CD4-positive, alpha-beta T cell (primary cell): ENCODE results near the gene SARS2. TPM values are rescaled to one million over a fixed set of nuclear protein-coding genes. Genes with fewer than 3 reads are reported as not detected.

Source experiments
- ATAC-seq: fragments of 200-7000 bp; cut with Tn5 transposase; one replicate; pipeline ENCODE4 v1.10.0; 2022; ENCODE audit warnings: mild to moderate bottlenecking; ENCODE audit not compliant: poor library complexity
- CTCF ChIA-PET: fragments of 350-600 bp; sonication (Branson Sonifier 250); formaldehyde crosslinking; loops from one replicate; lab custom pipeline; 2021; ENCODE audit warnings: antibody characterized with exemption, inconsistent platforms; lab: Charles Lee
- POLR2A ChIA-PET: fragments of 350-600 bp; sonication (Branson Sonifier 250); formaldehyde crosslinking; loops from one replicate; lab custom pipeline; 2021; ENCODE audit warnings: antibody characterized with exemption, inconsistent platforms; lab: Charles Lee
- DNase-seq, 14 experiments: peaks; one replicate each; pipeline ENCODE4 v3.0.0-alpha.2; 2013 to 2020; ENCODE audit warnings: mixed read lengths in 2 of 14
- H3K27ac ChIP-seq, 2 donors: one replicate each; pipeline versions ENCODE4 v1.5.1 to v1.7.0; 2013; ENCODE audit warnings: low read length in 2 of 2, low read depth in 1 of 2, mild to moderate bottlenecking in 1 of 2
- H3K27me3 ChIP-seq, 2 experiments: 1 replicate in 1 of 2; 2 replicates in 1 of 2; pipeline versions ENCODE4 v1.6.1 to v1.7.0; 2013; ENCODE audit warnings: low read length in 2 of 2, control low read depth in 1 of 2, mild to moderate bottlenecking in 1 of 2, moderate library complexity in 1 of 2; ENCODE audit not compliant: insufficient read depth in 2 of 2, control insufficient read depth in 1 of 2
- H3K36me3 ChIP-seq: one replicate; pipeline ENCODE4 v1.6.1; 2013; ENCODE audit warnings: low read length, control low read depth; ENCODE audit not compliant: insufficient read depth
- H3K4me1 ChIP-seq: one replicate; pipeline ENCODE4 v1.6.1; 2013; ENCODE audit warnings: low read length, control low read depth; ENCODE audit not compliant: insufficient read depth
- H3K4me3 ChIP-seq: one replicate; pipeline ENCODE4 v1.5.1; 2013; ENCODE audit warnings: mild to moderate bottlenecking, low read length, moderate library complexity
- H3K9me3 ChIP-seq, 2 experiments: 1 replicate in 1 of 2; 2 replicates in 1 of 2; pipeline versions ENCODE4 v1.6.1 to v1.7.0; 2013; ENCODE audit warnings: low read length in 2 of 2, mild to moderate bottlenecking in 2 of 2, control low read depth in 1 of 2, moderate library complexity in 1 of 2; ENCODE audit not compliant: control insufficient read depth in 1 of 2, insufficient read depth in 1 of 2
- H3K27ac Mint-ChIP-seq: one replicate; pipeline ENCODE4 v1.8.0; 2020; ENCODE audit warnings: mixed read lengths
- H3K27me3 Mint-ChIP-seq: one replicate; pipeline ENCODE4 v1.8.0; 2021; ENCODE audit warnings: mixed read lengths
- H3K36me3 Mint-ChIP-seq: one replicate; pipeline ENCODE4 v1.8.0; 2021; ENCODE audit warnings: low read depth, mixed read lengths
- H3K4me1 Mint-ChIP-seq: one replicate; pipeline ENCODE4 v1.8.0; 2021; ENCODE audit warnings: low read depth, mixed read lengths
- H3K4me3 Mint-ChIP-seq: one replicate; pipeline ENCODE4 v1.8.0; 2020; ENCODE audit warnings: mild to moderate bottlenecking, mixed read lengths
- H3K9me3 Mint-ChIP-seq: one replicate; pipeline ENCODE4 v1.8.0; 2020; ENCODE audit warnings: mixed read lengths
- CTCF ChIP-seq: fragments of 200-600 bp; IDR thresholded peaks from one replicate; pipeline ENCODE4 v1.8.0; 2022; ENCODE audit warnings: antibody characterized with exemption, mild to moderate bottlenecking
- intact Hi-C, 2 experiments: fragments of 100-400 bp; cut with DNase I in 1 of 2; cut with micrococcal nuclease in 1 of 2; formaldehyde crosslinking; loops; one replicate each; pipeline versions ENCODE4 v1.15.1 to v1.9.0; 2023 to 2025; cut with DNase I, micrococcal nuclease
- total RNA-seq, 174 experiments: library from RNA in 2 of 174; stranded (reverse) in 2 of 174; gene quantifications; one replicate each; pipeline ENCODE4 v1.2.3 and lab custom pipeline; 2021 to 2026

The SARS2 gene
- total RNA-seq, 2 experiments from 2014 or later: 18.7 to 22.8 TPM

- no peak overlapping the region for H3K27ac Mint-ChIP-seq
- no peak overlapping the region for H3K4me3 ChIP-seq
- no peak for ATAC-seq
- no peaks in the 10 kb centered on the region for H3K27me3 ChIP-seq
- CTCF ChIA-PET: no interaction called here
- H3K27ac ChIP-seq: no peak overlapping the region
- H3K4me1 ChIP-seq: peaks cover 3% of the 10 kb centered on the region
- TF ChIP-seq CTCF: no peak
- peaks cover 27% of the 10 kb centered on the region for H3K36me3 Mint-ChIP-seq
- DNase-seq: no peak
- H3K9me3 Mint-ChIP-seq: no peaks in the 10 kb centered on the region
- H3K27me3 Mint-ChIP-seq: no peaks in the 10 kb centered on the region
- H3K36me3 ChIP-seq: peaks cover 19% of the 10 kb centered on the region
- H3K4me3 Mint-ChIP-seq: no peak overlapping the region
- POLR2A ChIA-PET: no interaction called here
- intact Hi-C loops: no loop called here
- no peaks in the 10 kb centered on the region for H3K4me1 Mint-ChIP-seq
- no peaks in the 10 kb centered on the region for H3K9me3 ChIP-seq
Observed at GRCh38 chr19:38921420-38922274, 8.9 kb downstream of the SARS2 start.

- Mint-ChIP-seq H3K27ac (no peak overlapping the region), H3K9me3 (no peaks in the 10 kb centered on the region), H3K4me3 (no peak overlapping the region), H3K27me3 (no peaks in the 10 kb centered on the region), H3K4me1 (no peaks in the 10 kb centered on the region), H3K36me3 (peaks cover 23% of the 10 kb centered on the region)
- H3K27me3 ChIP-seq: no peaks in the 10 kb centered on the region
- intact Hi-C loops: no loop called here
- peaks cover 19% of the 10 kb centered on the region for H3K36me3 ChIP-seq
- no peak overlapping the region for H3K4me3 ChIP-seq
- H3K9me3 ChIP-seq: no peaks in the 10 kb centered on the region
- ATAC-seq (no peak), DNase-seq (no peak)
- TF ChIP-seq CTCF: no peak
- peaks cover 3% of the 10 kb centered on the region for H3K4me1 ChIP-seq
- ChIA-PET CTCF (no interaction called here), POLR2A (no interaction called here)
- H3K27ac ChIP-seq: no peak overlapping the region
Observed at GRCh38 chr19:38920602-38921419, 9.8 kb downstream of the SARS2 start.

GRCh38 chr19:38919837-38920601 is 10.5 kb downstream of the SARS2 start:
- peaks cover 23% of the 10 kb centered on the region for H3K36me3 ChIP-seq
- no peak for DNase-seq
- no peaks in the 10 kb centered on the region for H3K9me3 ChIP-seq
- no peaks in the 10 kb centered on the region for H3K27me3 ChIP-seq
- no peak overlapping the region for H3K27ac Mint-ChIP-seq
- no peak for ATAC-seq
- POLR2A ChIA-PET: interaction anchor here (1.1 kb wide), 1 partner anchor 20 kb away, joined by 4 read pairs; no protein-coding TSS in a partner anchor
- CTCF ChIA-PET: no interaction called here
- H3K4me3 ChIP-seq: no peak overlapping the region
- H3K27ac ChIP-seq: no peak overlapping the region
- H3K27me3 Mint-ChIP-seq: no peaks in the 10 kb centered on the region
- H3K4me3 Mint-ChIP-seq: no peak overlapping the region
- intact Hi-C loops: no loop called here
- no peaks in the 10 kb centered on the region for H3K4me1 Mint-ChIP-seq
- H3K9me3 Mint-ChIP-seq: no peaks in the 10 kb centered on the region
- H3K4me1 ChIP-seq: peaks cover 3% of the 10 kb centered on the region
- peaks cover 23% of the 10 kb centered on the region for H3K36me3 Mint-ChIP-seq
- no peak for TF ChIP-seq CTCF
